Left ventricle myocardium superior (tissue), 1 donor: ENCODE measurements around the gene ZNF76. TPM values are rescaled to one million over a fixed set of nuclear protein-coding genes. Genes with fewer than 3 reads are reported as not detected.
A peak's percentile ranks its signal among the peaks of the same experiment; 100 is the strongest.

Experiments
- ATAC-seq: fragments of 200-7000 bp; cut with Tn5 transposase; one replicate; pipeline ENCODE4 v1.9.1; 2020; ENCODE audit warnings: mild to moderate bottlenecking, moderate library complexity
- DNase-seq: peaks from one replicate; pipeline ENCODE4 v3.0.0-alpha.2; 2020
- intact Hi-C: fragments of 100-400 bp; cut with micrococcal nuclease; formaldehyde crosslinking; loops from one replicate; pipeline ENCODE4 v1.11.0; 2022
- total RNA-seq: library from RNA; stranded (reverse); fragmentation: NEBNext Ultra II Directional; extraction: Animal tissue kit (Norgen Biotek cat#: 25700); gene quantifications from one replicate; pipeline ENCODE4 v1.2.1, GENCODE V29; 2021
- donor health status: DM: no; HTN: yes; CAD: no; lungs with severe emphysema.

Gene ZNF76
- total RNA-seq, 1 donor from 2014 or later, result 44.1 TPM

GRCh38 chr6:35260591-35261570 lies 1.3 kb downstream of the ZNF76 start:
- ATAC-seq, result no peak
- intact Hi-C loops, result no loop called here
- no peak for DNase-seq

- ATAC-seq, result no peak
- no peak for DNase-seq
- intact Hi-C loops, result no loop called here
Observed at GRCh38 chr6:35262596-35262995, 3.1 kb downstream of the ZNF76 start.

- intact Hi-C loops, result no loop called here
- peak; percentile 31 for ATAC-seq
- no peak for DNase-seq
Observed at GRCh38 chr6:35264550-35265274, 5.2 kb downstream of the ZNF76 start.

- intact Hi-C loops, result no loop called here
- DNase-seq (no peak), ATAC-seq (no peak)
Observed at GRCh38 chr6:35265523-35265922, 6.0 kb downstream of the ZNF76 start.

- ATAC-seq, result no peak
- intact Hi-C loops, result no loop called here
- no peak for DNase-seq
Observed at GRCh38 chr6:35267446-35267845, 7.9 kb downstream of the ZNF76 start.

GRCh38 chr6:35267897-35268296 lies 8.4 kb downstream of the ZNF76 start:
- DNase-seq (no peak), ATAC-seq (no peak)
- intact Hi-C loops, result no loop called here

- intact Hi-C loops, result no loop called here
- ATAC-seq (no peak), DNase-seq (no peak)
Observed at GRCh38 chr6:35272005-35272404, 12.5 kb downstream of the ZNF76 start.

GRCh38 chr6:35273822-35274559 lies 14.5 kb downstream of the ZNF76 start:
- no peak for DNase-seq
- no peak for ATAC-seq
- intact Hi-C loops, result no loop called here

- no peak for DNase-seq
- peak; percentile 8 for ATAC-seq
- intact Hi-C loops, result no loop called here
Observed at GRCh38 chr6:35275744-35276260, 16.3 kb downstream of the ZNF76 start.

GRCh38 chr6:35278708-35279107 lies 19.2 kb downstream of the ZNF76 start:
- intact Hi-C loops, result no loop called here
- DNase-seq (no peak), ATAC-seq (no peak)

GRCh38 chr6:35280903-35281302 lies 21.4 kb downstream of the ZNF76 start:
- intact Hi-C loops, result no loop called here
- ATAC-seq (peak; percentile 17), DNase-seq (peak; percentile 51)

GRCh38 chr6:35282472-35282871 lies 22.9 kb downstream of the ZNF76 start:
- ATAC-seq, result no peak
- intact Hi-C loops, result no loop called here
- DNase-seq, result no peak

- ATAC-seq (no peak), DNase-seq (no peak)
- intact Hi-C loops, result no loop called here
Observed at GRCh38 chr6:35283361-35283760, 23.8 kb downstream of the ZNF76 start.

- no peak for ATAC-seq
Observed at GRCh38 chr6:35287671-35288396, 28.3 kb downstream of the ZNF76 start.

GRCh38 chr6:35288834-35289233 lies 29.3 kb downstream of the ZNF76 start:
- DNase-seq, result no peak
- intact Hi-C loops, result no loop called here

More at GRCh38 chr6:35287671-35288396, 28.3 kb downstream of the ZNF76 start:
- intact Hi-C loops, result no loop called here
- DNase-seq, result no peak

GRCh38 chr6:35291491-35291890 lies 32.0 kb downstream of the ZNF76 start:
- ATAC-seq, result no peak
- intact Hi-C loops, result no loop called here

More at GRCh38 chr6:35288834-35289233, 29.3 kb downstream of the ZNF76 start:
- ATAC-seq, result no peak

GRCh38 chr6:35292494-35292893 lies 33.0 kb downstream of the ZNF76 start:
- ATAC-seq (no peak), DNase-seq (no peak)
- intact Hi-C loops, result no loop called here

More at GRCh38 chr6:35291491-35291890, 32.0 kb downstream of the ZNF76 start:
- DNase-seq, result no peak

- no peak for ATAC-seq
- no peak for DNase-seq
Observed at GRCh38 chr6:35293681-35294080, 34.1 kb downstream of the ZNF76 start.

More at GRCh38 chr6:35293681-35294080, 34.1 kb downstream of the ZNF76 start:
- intact Hi-C loops, result no loop called here
